H1 (cell line): ENCODE results near the gene ZDHHC19. TPM values are rescaled to one million over a fixed set of nuclear protein-coding genes. Genes with fewer than 3 reads are reported as not detected.

Experiments
- CTCF ChIA-PET: fragments of 300-600 bp; sonication (Branson Sonifier 250); formaldehyde crosslinking; loops from one replicate; lab custom pipeline; 2021; ENCODE audit not compliant: partially characterized antibody; lab: Charles Lee
- POLR2A ChIA-PET: fragments of 300-600 bp; sonication (Branson Sonifier 250); formaldehyde crosslinking; loops from one replicate; lab custom pipeline; 2021; ENCODE audit warnings: inconsistent platforms; ENCODE audit not compliant: partially characterized antibody; lab: Charles Lee
- DNase-seq, 2 experiments: peaks; one replicate each; pipeline versions ENCODE4 v3.0.0 to v3.0.0-alpha.2; 2010 to 2022; ENCODE audit warnings: low spot score in 2 of 2, low read depth in 1 of 2, mixed read lengths in 1 of 2
- FAIRE-seq: peaks from 2 replicates; lab custom pipeline; 2011; peaks lifted over from hg19 to GRCh38; lab: Jason Lieb, UNC
- H2AFZ ChIP-seq: 2 replicates; pipeline ENCODE4 v1.8.1; 2012; ENCODE audit warnings: low read length, inconsistent platforms
- H2AK5ac ChIP-seq: 2 replicates; pipeline ENCODE4 v1.6.1; 2013; ENCODE audit warnings: low read depth, low read length
- H2BK120ac ChIP-seq: replicated peaks from 2 replicates; pipeline ENCODE3; 2013; ENCODE audit warnings: low read depth, low read length, inconsistent platforms
- H2BK12ac ChIP-seq: 2 replicates; pipeline ENCODE4 v1.6.1; 2013; ENCODE audit warnings: low read depth, low read length
- H2BK15ac ChIP-seq: 2 replicates; pipeline ENCODE4 v1.6.1; 2013; ENCODE audit warnings: low read length
- H2BK20ac ChIP-seq: 2 replicates; pipeline ENCODE4 v1.6.1; 2013; ENCODE audit warnings: low read length
- H2BK5ac ChIP-seq: 2 replicates; pipeline ENCODE4 v1.6.1; 2013; ENCODE audit warnings: low read depth, low read length
- H3K14ac ChIP-seq: 2 replicates; pipeline ENCODE4 v1.6.1; 2013; ENCODE audit warnings: inconsistent platforms; ENCODE audit not compliant: insufficient read length
- H3K18ac ChIP-seq: 2 replicates; pipeline ENCODE4 v1.6.1; 2013; ENCODE audit warnings: low read length; ENCODE audit errors: extremely low read depth
- H3K23ac ChIP-seq: 2 replicates; pipeline ENCODE4 v1.6.1; 2013; ENCODE audit warnings: inconsistent platforms; ENCODE audit not compliant: insufficient read length
- H3K23me2 ChIP-seq: 2 replicates; pipeline ENCODE4 v1.6.1; 2013; ENCODE audit warnings: low read depth, low read length
- H3K27ac ChIP-seq: 2 replicates; pipeline ENCODE4 v1.6.1; 2011; ENCODE audit warnings: low read depth, low read length, inconsistent platforms
- H3K27me3 ChIP-seq, 4 experiments: replicated peaks in 1 of 4; 1 replicate in 1 of 4; 2 replicates in 3 of 4; pipeline versions ENCODE4 v1.6.1 to v1.8.1; 2011 to 2013; ENCODE audit warnings: low read length in 3 of 4, mild to moderate bottlenecking in 3 of 4, inconsistent platforms in 2 of 4, mixed read lengths in 2 of 4, moderate library complexity in 1 of 4; ENCODE audit not compliant: control insufficient read depth in 3 of 4, insufficient read depth in 3 of 4; ENCODE audit errors: extremely low read depth in 1 of 4
- H3K36me3 ChIP-seq, 4 experiments: 2 replicates each; pipeline versions ENCODE4 v1.6.1 to v1.8.1; 2011 to 2013; ENCODE audit warnings: mild to moderate bottlenecking in 4 of 4, low read length in 3 of 4, moderate library complexity in 2 of 4, control low read depth in 1 of 4, inconsistent platforms in 1 of 4; ENCODE audit not compliant: insufficient read depth in 4 of 4, control insufficient read depth in 2 of 4
- H3K4ac ChIP-seq: replicated peaks from 2 replicates; pipeline ENCODE3; 2013; ENCODE audit warnings: low read length, low read depth, mixed read lengths, inconsistent platforms; ENCODE audit not compliant: insufficient read length
- H3K4me1 ChIP-seq, 4 experiments: replicated peaks in 1 of 4; 1 replicate in 1 of 4; 2 replicates in 3 of 4; pipeline versions ENCODE4 v1.6.1 to v1.8.1; 2011 to 2013; ENCODE audit warnings: low read length in 3 of 4, inconsistent platforms in 2 of 4, mixed read lengths in 1 of 4; ENCODE audit not compliant: insufficient read depth in 4 of 4, control insufficient read depth in 3 of 4
- H3K4me2 ChIP-seq, 2 experiments: 2 replicates each; pipeline versions ENCODE4 v1.6.1 to v1.8.1; 2011 to 2013; ENCODE audit warnings: low read depth in 2 of 2, low read length in 2 of 2, control low read depth in 1 of 2, inconsistent platforms in 1 of 2, mild to moderate bottlenecking in 1 of 2; ENCODE audit not compliant: insufficient read depth in 1 of 2
- H3K4me3 ChIP-seq, 4 experiments: fragments of 200-600, 300-600 bp in 1 of 4; sonication (generic), shearing (Covaris generic), sonication (Bioruptor Twin) in 1 of 4; 2 replicates each; pipeline versions ENCODE4 v1.5.1 to v1.8.1; 2011 to 2016; ENCODE audit warnings: low read length in 4 of 4, low read depth in 3 of 4, control low read depth in 2 of 4, inconsistent platforms in 2 of 4, mild to moderate bottlenecking in 2 of 4, mixed read lengths in 1 of 4, moderate library complexity in 1 of 4; ENCODE audit not compliant: insufficient read depth in 2 of 4; ENCODE audit errors: extremely low read depth in 1 of 4
- H3K56ac ChIP-seq: replicated peaks from 2 replicates; pipeline ENCODE3; 2013; ENCODE audit warnings: low read depth, mild to moderate bottlenecking, mixed read lengths, low read length, inconsistent platforms; ENCODE audit not compliant: insufficient read length
- H3K79me1 ChIP-seq: 2 replicates; pipeline ENCODE4 v1.6.1; 2013; ENCODE audit warnings: low read depth, low read length, control low read depth
- H3K79me2 ChIP-seq, 2 experiments: 2 replicates each; pipeline versions ENCODE4 v1.6.1 to v1.8.1; 2012 to 2013; ENCODE audit warnings: low read length in 2 of 2, mild to moderate bottlenecking in 2 of 2, inconsistent platforms in 1 of 2; ENCODE audit not compliant: insufficient read depth in 2 of 2, control insufficient read depth in 1 of 2
- H3K9ac ChIP-seq, 4 experiments: replicated peaks in 1 of 4; 1 replicate in 1 of 4; 2 replicates in 3 of 4; pipeline versions ENCODE4 v1.6.1 to v1.8.1; 2011 to 2013; ENCODE audit warnings: low read depth in 3 of 4, low read length in 3 of 4, control low read depth in 2 of 4, mild to moderate bottlenecking in 2 of 4, moderate library complexity in 2 of 4, inconsistent platforms in 1 of 4; ENCODE audit errors: extremely low read depth in 1 of 4
- H3K9me3 ChIP-seq, 2 experiments: 2 replicates each; pipeline versions ENCODE4 v1.6.1 to v1.8.1; 2012 to 2013; ENCODE audit warnings: mild to moderate bottlenecking in 2 of 2, moderate library complexity in 2 of 2, control low read depth in 1 of 2, inconsistent platforms in 1 of 2, low read depth in 1 of 2, low read length in 1 of 2, mixed read lengths in 1 of 2; ENCODE audit not compliant: insufficient read depth in 2 of 2
- H4K20me1 ChIP-seq, 2 experiments: replicated peaks in 1 of 2; 2 replicates each; pipeline versions ENCODE3 to v1.8.1; 2011 to 2013; ENCODE audit warnings: inconsistent platforms in 2 of 2, low read length in 2 of 2, mild to moderate bottlenecking in 1 of 2; ENCODE audit not compliant: insufficient read depth in 2 of 2, control insufficient read depth in 1 of 2
- H4K5ac ChIP-seq: 2 replicates; pipeline ENCODE4 v1.6.1; 2013; ENCODE audit warnings: low read length, low read depth, mixed read lengths, inconsistent platforms; ENCODE audit not compliant: insufficient read length
- H4K8ac ChIP-seq: 2 replicates; pipeline ENCODE4 v1.8.0; 2013; ENCODE audit warnings: mild to moderate bottlenecking, moderate library complexity, low read length, inconsistent platforms; ENCODE audit not compliant: insufficient read depth; ENCODE audit errors: extremely low read depth
- H4K91ac ChIP-seq: replicated peaks from 2 replicates; pipeline ENCODE3; 2013; ENCODE audit warnings: low read length, mixed read lengths, inconsistent platforms; ENCODE audit not compliant: insufficient read length
- ASH2L ChIP-seq: fragments of 200-600, 300-600 bp; sonication (generic); IDR thresholded peaks from one replicate; pipeline ENCODE4 v1.7.1; 2017; ENCODE audit warnings: low read length
- ATF2 ChIP-seq: IDR thresholded peaks from 2 replicates; pipeline ENCODE4 v1.6.1; 2012; ENCODE audit warnings: low read length, inconsistent platforms
- BCL11A ChIP-seq, 2 experiments: IDR thresholded peaks; one replicate each; pipeline ENCODE4 v1.6.1; 2011; ENCODE audit warnings: low read depth in 2 of 2, low read length in 2 of 2, mild to moderate bottlenecking in 2 of 2
- CEBPB ChIP-seq: IDR thresholded peaks from 2 replicates; pipeline ENCODE4 v1.6.1; 2012; ENCODE audit warnings: low read depth, low read length
- CTBP2 ChIP-seq: IDR thresholded peaks from 2 replicates; pipeline ENCODE4 v1.7.0; 2011; ENCODE audit warnings: borderline replicate concordance, mild to moderate bottlenecking, moderate library complexity, mixed read lengths, low read length; ENCODE audit not compliant: insufficient read depth, insufficient read length
- MAX ChIP-seq: IDR thresholded peaks from 2 replicates; pipeline ENCODE4 v1.6.1; 2012; ENCODE audit warnings: inconsistent platforms
- NANOG ChIP-seq: IDR thresholded peaks from 2 replicates; pipeline ENCODE4 v1.6.1; 2011; ENCODE audit warnings: low read length, low read depth, mild to moderate bottlenecking, inconsistent platforms; ENCODE audit not compliant: insufficient read depth, poor library complexity, severe bottlenecking
- POLR2A ChIP-seq, 2 experiments: IDR thresholded peaks; 1 replicate in 1 of 2; 2 replicates in 1 of 2; pipeline ENCODE4 v1.6.1; 2011; ENCODE audit warnings: low read depth in 2 of 2, low read length in 2 of 2, mild to moderate bottlenecking in 2 of 2; ENCODE audit errors: control extremely low read depth in 1 of 2
- RAD21 ChIP-seq, 2 experiments: IDR thresholded peaks in 1 of 2; conservative IDR thresholded peaks in 1 of 2; 2 replicates each; pipeline ENCODE4 v1.6.1; 2011; ENCODE audit warnings: low read depth in 2 of 2, low read length in 2 of 2, improper control_type of control experiment in 1 of 2, inconsistent platforms in 1 of 2, mild to moderate bottlenecking in 1 of 2, moderate library complexity in 1 of 2
- SAP30 ChIP-seq: fragments of 300-600 bp; sonication (generic); IDR thresholded peaks from 2 replicates; pipeline ENCODE4 v1.7.1; 2012; ENCODE audit warnings: low read length, moderate library complexity, mild to moderate bottlenecking, inconsistent platforms; ENCODE audit not compliant: insufficient read depth, insufficient replicate concordance
- SIRT6 ChIP-seq: IDR thresholded peaks from one replicate; pipeline ENCODE4 v1.7.1; 2012; ENCODE audit warnings: low read length, inconsistent platforms
- SP1 ChIP-seq: IDR thresholded peaks from 2 replicates; pipeline ENCODE4 v1.6.1; 2011; ENCODE audit warnings: low read depth, low read length
- WGBS, 2 experiments: shearing (Covaris generic) in 1 of 2; methylation state at CpG; one replicate each; pipeline versions ENCODE4 v1.1.6 to v1.1.7; 2013 to 2015; ENCODE audit warnings: low lambda C conversion rate in 2 of 2, mixed read lengths in 2 of 2, inconsistent platforms in 1 of 2, low coverage in 1 of 2, missing lambda C conversion rate in 1 of 2; ENCODE audit not compliant: insufficient replicate concordance in 2 of 2, insufficient coverage in 1 of 2, insufficient read length in 1 of 2; ENCODE audit errors: extremely low coverage in 1 of 2, missing lambda C conversion rate in 1 of 2; 5-methylcytosine and 5-hydroxymethylcytosine counted together
- polyA plus RNA-seq, 7 experiments: library from polyadenylated mRNA; depleted of rRNA in 3 of 7; stranded (reverse) in 5 of 7; unstranded in 2 of 7; fragments of >200 nt in 5 of 7; fragments of 200-250 nt in 2 of 7; gene quantifications; 1 replicate in 5 of 7; 2 replicates in 1 of 7; 4 replicates in 1 of 7; pipeline versions ENCODE4 v1.2.1 to v1.2.3, GENCODE V29; 2011 to 2013; ENCODE audit warnings: missing spikeins in 2 of 7, mixed read lengths in 2 of 7
- total RNA-seq: library from RNA; stranded (reverse); fragmentation: NEBNext Ultra II Directional; extraction: Animal tissue kit (Norgen Biotek cat#: 25700); gene quantifications from 2 replicates; pipeline ENCODE4 v1.2.1, GENCODE V29; 2021

Gene ZDHHC19
- total and polyA plus RNA-seq, 2 of the 8 experiments (the other 6 are each of a cell fraction or from before 2014, with no cell fraction given) = 2.5 to 4.1 TPM

- POLR2A ChIA-PET = interaction anchor here (0.6 kb wide), 1 partner anchor 16 kb away, joined by 3 read pairs; no protein-coding TSS in a partner anchor
- H4K20me1 ChIP-seq = no peaks in the 10 kb centered on the region
- H2AFZ ChIP-seq = no peak overlapping the region
- no peaks in the 10 kb centered on the region for H3K23me2 ChIP-seq
- H2BK15ac ChIP-seq = no peak overlapping the region
- H3K23ac ChIP-seq = no peak overlapping the region
- no peaks in the 10 kb centered on the region for H3K79me2 ChIP-seq
- no peak for FAIRE-seq
- H3K4me1 ChIP-seq = no peaks in the 10 kb centered on the region
- no peaks in the 10 kb centered on the region for H3K9me3 ChIP-seq
- no peak overlapping the region for H4K91ac ChIP-seq
- H2AK5ac ChIP-seq = no peak overlapping the region
- no peaks in the 10 kb centered on the region for H3K27me3 ChIP-seq
- peaks cover 0 to 7% (median 2%) of the 10 kb centered on the region in 4 experiments; a peak in 1 of 8 replicates for H3K36me3 ChIP-seq
- WGBS, 2 experiments = 87% methylated on average over 8 of the region's 8 CpGs; no CpG with 5 or more reads in 1 of the 2 experiments
- H3K9ac ChIP-seq = no peak overlapping the region
- H3K4me3 ChIP-seq = no peak overlapping the region
- no peaks in the 10 kb centered on the region for H3K79me1 ChIP-seq
- no peak overlapping the region for H4K8ac ChIP-seq
- no peak overlapping the region for H3K14ac ChIP-seq
- H2BK5ac ChIP-seq = no peak overlapping the region
- H2BK20ac ChIP-seq = no peak overlapping the region
- no peak overlapping the region for H3K18ac ChIP-seq
- H3K56ac ChIP-seq = no peak overlapping the region
- no peak for DNase-seq
- H4K5ac ChIP-seq = no peak overlapping the region
- no peak overlapping the region for H2BK12ac ChIP-seq
- no peak overlapping the region for H3K4ac ChIP-seq
- CTCF ChIA-PET = interaction anchor here (0.8 to 1.5 kb wide), 3 partner anchors 17 to 36 kb away, joined by 3 read pairs; no protein-coding TSS in a partner anchor
- H3K27ac ChIP-seq = no peak overlapping the region
- no peak overlapping the region for H2BK120ac ChIP-seq
- H3K4me2 ChIP-seq = no peak overlapping the region
- no peak for TF ChIP-seq NANOG
- no peak for TF ChIP-seq ASH2L
- no peak for TF ChIP-seq MAX
- no peak for TF ChIP-seq POLR2A (IDR thresholded peaks at IDR 0.05; ENCODE audit: control extremely low read depth in 1 of 2, low read depth in 2 of 2, low read length in 2 of 2)
- TF ChIP-seq CEBPB = no peak
- TF ChIP-seq SIRT6 = no peak
- TF ChIP-seq CTBP2 = no peak
- TF ChIP-seq BCL11A (IDR thresholded peaks at IDR 0.05; ENCODE audit: low read depth in 2 of 2, low read length in 2 of 2) = no peak
- no peak for TF ChIP-seq ATF2
- no peak for TF ChIP-seq SAP30
- TF ChIP-seq SP1 = no peak
- no peak for TF ChIP-seq RAD21 (IDR thresholded peaks at IDR 0.05 in 1 of 2, conservative IDR thresholded peaks at IDR 0.05 in 1 of 2; ENCODE audit: low read depth in 2 of 2, low read length in 2 of 2)
These were observed 21.7 kb upstream of the ZDHHC19 start for GRCh38 chr3:196232882-196233251.
